ENCODE measurements around the gene CNOT9.
"Not testable (repeated sequence)": the region's sequence is repeated elsewhere in the genome, so short reads cannot be mapped to it uniquely, and the experiment has no call there.

Gene CNOT9

GRCh38 chr2:218568190-218569037 is at the start of gene CNOT9, which contains the start of gene USP37:
Gene CNOT9 (plus strand): TSS chr2:218568839. CDS start chr2:218568955, 116 bp downstream.
Gene USP37 (minus strand): TSS chr2:218568351. CDS start chr2:218558653, 9,698 bp downstream.
- DNase-seq, result peak; percentile 98

DNA sequence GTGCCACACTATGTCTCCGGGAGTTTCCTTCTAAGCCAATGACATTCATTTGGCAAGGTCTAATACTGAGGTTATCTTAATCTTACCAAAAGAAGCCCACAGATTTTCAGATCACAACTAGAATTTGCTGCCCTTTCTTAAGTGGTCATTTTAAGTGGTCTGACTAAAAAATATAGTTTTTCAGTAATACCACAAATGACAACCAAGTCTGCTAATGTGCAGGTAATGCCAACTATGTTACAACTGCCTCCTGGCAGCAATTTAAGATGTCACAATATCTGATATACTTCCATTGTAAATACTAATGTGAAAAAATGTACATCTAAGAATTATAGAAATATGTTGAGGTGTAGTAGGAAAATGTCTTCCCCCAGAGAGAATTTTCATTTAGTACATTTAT is 49.8 kb upstream of the CNOT9 start:
- no peak for DNase-seq

- DNase-seq, result no peak
Observed at GRCh38 chr2:218523651-218524050, 45.0 kb upstream of the CNOT9 start.

DNA sequence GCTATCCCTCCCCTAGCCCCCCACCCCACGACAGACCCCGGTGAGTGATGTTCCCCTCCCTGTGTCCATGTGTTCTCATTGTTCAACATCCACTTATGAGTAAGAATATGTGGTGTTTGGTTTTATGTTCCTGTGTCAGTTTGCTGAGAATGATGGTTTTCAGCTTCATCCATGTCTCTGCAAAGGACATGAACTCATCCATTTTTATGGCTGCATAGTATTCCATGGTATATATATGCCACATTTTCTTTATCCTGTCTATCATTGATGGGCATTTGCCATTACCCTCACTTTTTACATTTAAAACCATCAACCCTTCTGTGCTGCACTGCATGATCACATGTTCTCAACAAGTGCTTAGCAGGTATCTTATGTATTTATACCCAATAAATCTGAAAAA is 40.2 kb upstream of the CNOT9 start:
- not testable (repeated sequence) for DNase-seq

DNA sequence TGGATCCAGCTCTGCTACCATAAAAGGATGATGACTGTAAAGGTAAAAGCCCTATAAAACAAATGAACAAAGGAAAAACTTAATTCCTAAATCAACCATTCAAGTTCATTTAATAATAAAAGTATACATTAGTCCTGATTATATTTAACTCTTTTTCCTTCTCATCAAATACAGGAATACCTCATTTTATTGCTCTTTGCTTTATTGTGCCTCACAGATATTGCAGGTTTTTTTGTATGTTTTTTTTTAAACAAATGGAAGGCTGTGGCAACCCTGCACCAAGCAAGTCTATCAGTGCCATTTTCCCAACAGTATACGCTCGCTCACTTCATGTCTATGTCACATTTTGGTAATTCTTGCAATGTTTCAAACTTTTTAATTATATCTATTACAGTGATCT is 38.6 kb upstream of the CNOT9 start:
- no peak for DNase-seq

GRCh38 chr2:218536804-218537494 is 31.7 kb upstream of the CNOT9 start:
- DNase-seq, result no peak

GRCh38 chr2:218540015-218540414 is 28.6 kb upstream of the CNOT9 start:
- no peak for DNase-seq

- no peak for DNase-seq
Observed at GRCh38 chr2:218546012-218546411, 22.6 kb upstream of the CNOT9 start.

DNA sequence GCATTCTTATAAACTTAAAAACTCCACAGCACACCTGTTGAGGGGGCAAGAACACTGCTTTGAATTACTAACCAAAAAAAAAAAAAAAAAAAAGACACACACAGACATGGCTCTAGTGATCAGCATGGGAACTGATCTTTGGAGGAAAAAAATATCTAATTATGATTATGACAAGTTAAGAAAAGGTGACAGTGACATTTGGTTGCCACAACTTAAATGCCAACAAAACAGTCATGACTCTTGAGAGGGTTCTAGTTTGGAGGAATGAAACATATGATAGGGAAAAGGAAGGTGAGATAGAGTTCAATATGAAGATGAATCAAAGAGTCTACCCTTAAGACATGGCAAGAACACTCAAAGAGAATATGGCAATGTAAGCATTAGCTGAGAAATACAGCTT is 21.1 kb upstream of the CNOT9 start:
- DNase-seq, result no peak

- DNase-seq, result no peak
Observed at GRCh38 chr2:218547978-218548377, 20.7 kb upstream of the CNOT9 start.

GRCh38 chr2:218554225-218554624 is 14.4 kb upstream of the CNOT9 start:
- DNase-seq, result not testable (repeated sequence)

- no peak for DNase-seq
Observed at GRCh38 chr2:218555527-218555926, 13.1 kb upstream of the CNOT9 start.

DNA sequence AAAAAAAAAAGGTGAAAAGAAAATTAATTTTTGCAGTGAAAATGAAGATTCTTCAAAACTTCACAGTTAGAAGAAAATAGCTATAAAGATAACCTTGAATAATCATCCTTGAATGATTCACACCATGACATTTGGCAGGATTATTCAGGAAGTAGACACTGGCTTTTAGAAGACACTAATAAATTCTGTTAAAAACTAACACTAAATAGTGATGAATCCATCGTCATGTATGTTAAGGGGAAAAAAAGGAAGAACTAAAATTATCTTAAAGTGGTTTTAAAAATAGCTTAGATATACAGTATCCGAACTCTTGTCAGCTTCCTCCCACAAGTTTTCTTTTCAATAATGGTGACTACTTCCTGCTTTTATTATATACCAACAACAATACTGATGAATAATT is 10.7 kb upstream of the CNOT9 start:
- no peak for DNase-seq

GRCh38 chr2:218558986-218559385 is 9.7 kb upstream of the CNOT9 start:
- DNase-seq, result no peak

- no peak for DNase-seq
Observed at GRCh38 chr2:218564056-218564455, 4.6 kb upstream of the CNOT9 start.

DNA sequence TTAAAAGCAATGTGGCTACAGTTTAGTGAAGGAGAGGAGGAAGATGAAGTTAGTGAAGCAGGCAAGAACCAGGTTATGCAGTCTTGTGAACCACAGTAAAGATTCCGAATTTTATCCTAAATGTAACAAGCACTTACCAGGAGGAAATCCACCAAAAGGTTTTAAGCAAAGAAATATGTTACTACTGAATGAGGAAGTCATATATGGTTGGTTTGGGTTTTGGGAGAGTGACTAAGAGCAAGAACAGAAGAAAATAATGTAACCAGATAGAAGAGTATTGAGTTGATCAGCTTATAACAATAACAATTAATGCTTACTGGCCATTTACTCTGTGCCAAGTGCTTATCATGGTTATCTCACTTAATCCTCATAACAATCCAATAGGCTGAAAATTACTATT is 2.3 kb upstream of the CNOT9 start:
- DNase-seq, result no peak

DNA sequence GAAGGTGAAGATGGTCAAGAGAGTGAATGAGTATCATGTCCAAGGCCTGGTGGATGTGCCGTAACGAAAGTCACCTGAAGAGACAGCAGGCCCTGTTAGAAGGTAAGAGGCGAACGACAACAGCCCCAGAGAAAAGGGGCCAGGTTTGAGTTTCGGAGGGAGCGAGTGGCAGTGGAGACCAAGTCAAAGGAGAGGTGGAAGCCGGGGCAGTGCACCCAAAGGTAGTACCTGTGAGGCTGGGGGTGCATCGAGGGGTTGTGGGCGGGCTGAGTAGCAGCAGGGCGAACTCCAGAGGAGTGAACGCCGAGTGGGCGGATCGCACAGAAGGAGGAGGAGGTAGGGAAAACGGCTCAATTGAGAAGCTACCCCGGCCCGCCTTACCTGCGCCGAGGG is 846 bp upstream of the CNOT9 start:
- DNase-seq, result no peak

- DNase-seq, result no peak
Observed at GRCh38 chr2:218569038-218569431, 396 bp downstream of the CNOT9 start.

- peak; percentile 21 for DNase-seq
Observed at GRCh38 chr2:218569661-218570500, 1.2 kb downstream of the CNOT9 start.

- no peak for DNase-seq
Observed at GRCh38 chr2:218570850-218571249, 2.2 kb downstream of the CNOT9 start.

DNA sequence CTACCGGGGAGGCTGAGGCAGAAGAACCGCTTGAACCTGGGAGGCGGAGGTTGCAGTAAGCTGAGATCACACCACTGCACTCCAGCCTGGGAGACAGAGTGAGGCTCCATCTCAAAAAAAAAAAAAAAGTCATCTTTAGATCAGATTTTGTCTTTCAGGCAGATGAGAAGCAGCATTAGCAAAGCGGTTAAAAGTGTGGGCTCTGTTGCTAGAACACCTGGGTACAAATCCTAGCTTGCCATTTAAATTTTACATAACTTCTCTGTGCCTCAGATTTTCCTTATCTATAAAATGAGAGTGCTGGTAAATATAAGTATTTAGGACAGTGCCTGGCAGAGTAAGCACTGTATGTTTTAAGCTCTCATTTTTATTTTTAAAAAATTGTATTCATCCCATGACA is 8.2 kb downstream of the CNOT9 start:
- no peak for DNase-seq

DNA sequence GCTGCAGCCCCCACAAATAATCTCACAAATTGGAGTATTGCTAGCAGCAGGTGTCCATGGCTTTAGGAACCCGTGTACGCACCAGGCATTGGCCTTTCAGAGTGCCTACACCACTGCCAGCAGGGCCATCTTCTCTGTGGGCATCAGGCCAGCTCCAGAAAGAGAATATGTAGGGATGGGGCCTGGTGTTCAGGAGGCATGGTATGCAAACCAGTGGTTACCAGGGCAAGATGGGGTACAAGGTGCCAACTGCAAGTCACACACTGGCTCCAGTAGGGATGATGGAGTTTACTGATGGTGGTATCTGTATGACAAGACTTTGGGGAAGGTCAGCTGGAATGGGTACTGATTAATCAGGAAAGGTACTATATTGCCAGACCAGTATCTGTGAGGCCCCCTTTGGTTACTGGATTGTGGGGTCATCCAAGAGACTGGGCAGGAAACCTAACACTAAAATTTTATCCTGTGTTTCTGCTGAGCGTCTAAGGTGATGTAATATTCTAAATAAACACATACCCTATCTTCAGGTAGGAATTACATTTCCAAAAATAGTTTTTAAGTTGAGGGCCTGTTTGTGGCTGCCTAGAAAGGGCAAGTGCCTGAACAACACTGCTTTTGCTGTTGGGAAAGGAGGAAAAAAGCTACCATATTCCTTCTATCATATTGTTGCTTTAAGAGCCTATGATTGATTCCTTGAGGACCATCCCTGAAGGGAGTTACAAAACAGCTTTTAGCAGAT is 9.0 kb downstream of the CNOT9 start:
- DNase-seq, result no peak

All from retina (tissue), 1 donor.